H1 (cell line): ENCODE results near the gene UNC93A.

Experiments
- CHD2 ChIP-seq: IDR thresholded peaks from 2 replicates; pipeline ENCODE4 v1.6.1; 2012; ENCODE audit warnings: low read length, improper control_type of control experiment
- CTCF ChIP-seq, 3 experiments: IDR thresholded peaks; 1 replicate in 2 of 3; 2 replicates in 1 of 3; pipeline versions ENCODE4 v1.5.1 to v1.6.1; 2011; ENCODE audit warnings: low read length in 3 of 3, mild to moderate bottlenecking in 3 of 3, inconsistent platforms in 2 of 3, low read depth in 1 of 3, moderate library complexity in 1 of 3; ENCODE audit not compliant: insufficient read depth in 1 of 3; ENCODE audit errors: control extremely low read depth in 1 of 3
- EZH2 ChIP-seq: fragments of 200-600 bp; sonication (generic); IDR thresholded peaks from 2 replicates; pipeline ENCODE4 v1.7.1; 2012; ENCODE audit warnings: low read depth, mild to moderate bottlenecking, moderate library complexity, low read length, inconsistent platforms; ENCODE audit not compliant: severe bottlenecking
- KDM5A ChIP-seq: fragments of 200-600 bp; IDR thresholded peaks from 2 replicates; pipeline ENCODE4 v1.7.1; 2012; ENCODE audit warnings: mild to moderate bottlenecking, low read length, inconsistent platforms, mixed read lengths
- POLR2A ChIP-seq, 2 experiments: IDR thresholded peaks; 1 replicate in 1 of 2; 2 replicates in 1 of 2; pipeline ENCODE4 v1.6.1; 2011; ENCODE audit warnings: low read depth in 2 of 2, low read length in 2 of 2, mild to moderate bottlenecking in 2 of 2; ENCODE audit errors: control extremely low read depth in 1 of 2
- RAD21 ChIP-seq, 2 experiments: IDR thresholded peaks in 1 of 2; conservative IDR thresholded peaks in 1 of 2; 2 replicates each; pipeline ENCODE4 v1.6.1; 2011; ENCODE audit warnings: low read depth in 2 of 2, low read length in 2 of 2, improper control_type of control experiment in 1 of 2, inconsistent platforms in 1 of 2, mild to moderate bottlenecking in 1 of 2, moderate library complexity in 1 of 2
- RBBP5 ChIP-seq: IDR thresholded peaks from 2 replicates; pipeline ENCODE4 v1.7.1; 2012; ENCODE audit warnings: low read depth, mild to moderate bottlenecking, inconsistent platforms, low read length, moderate library complexity, borderline replicate concordance
- YY1 ChIP-seq: IDR thresholded peaks from 2 replicates; pipeline ENCODE4 v1.6.1; 2011; ENCODE audit warnings: low read depth, mild to moderate bottlenecking, low read length

GRCh38 chr6:167351656-167352345 is 60.7 kb downstream of the UNC93A start:
- no peak for TF ChIP-seq YY1
- TF ChIP-seq POLR2A (IDR thresholded peaks at IDR 0.05; ENCODE audit: control extremely low read depth in 1 of 2, low read depth in 2 of 2, low read length in 2 of 2), result no peak
- no peak for TF ChIP-seq RAD21 (IDR thresholded peaks at IDR 0.05 in 1 of 2, conservative IDR thresholded peaks at IDR 0.05 in 1 of 2; ENCODE audit: low read depth in 2 of 2, low read length in 2 of 2)
- no peak for TF ChIP-seq RBBP5
- no peak for TF ChIP-seq EZH2
- TF ChIP-seq CTCF (IDR thresholded peaks at IDR 0.05; ENCODE audit: control extremely low read depth in 1 of 3, insufficient read depth in 1 of 3, low read depth in 1 of 3, low read length in 3 of 3), result no peak
- no peak for TF ChIP-seq CHD2
- TF ChIP-seq KDM5A, result no peak
